ENCODE results near the gene PSMD11.

The PSMD11 gene

DNA sequence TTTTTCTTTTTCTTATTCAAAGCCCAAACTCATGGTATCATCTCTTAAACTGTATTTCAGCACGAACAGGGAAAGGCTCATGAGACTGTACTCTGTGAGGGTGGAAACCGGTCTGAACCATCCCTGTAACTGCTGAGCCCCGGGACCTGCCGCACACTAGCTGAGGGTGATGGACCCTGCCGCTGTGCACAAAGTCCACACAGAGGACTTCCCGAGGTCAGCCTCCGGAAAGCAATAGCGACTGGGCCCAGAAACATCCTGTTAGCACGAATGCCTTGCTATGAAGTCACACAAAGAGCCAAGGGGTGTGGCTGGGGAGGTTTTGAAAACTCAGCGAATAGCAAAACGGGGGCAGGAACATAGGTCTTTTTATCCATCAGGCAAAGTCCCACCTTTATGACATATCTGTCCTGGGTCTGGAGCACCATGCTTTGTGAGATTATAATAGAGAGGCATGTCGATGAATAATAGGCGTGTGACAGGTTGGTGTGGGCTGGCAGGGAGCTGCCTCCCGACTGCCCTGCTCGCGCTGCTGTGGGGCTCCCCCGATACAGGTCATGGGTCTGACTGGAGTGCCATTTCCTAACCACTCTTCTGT lies 75.9 kb downstream of the PSMD11 start:
- TF ChIP-seq POLR2AphosphoS5 (IDR thresholded peaks at IDR 0.05; ENCODE audit: low read depth, low read length): no peak
- no peak for TF ChIP-seq FOXP2 (optimal IDR thresholded peaks at IDR 0.05; ENCODE audit: borderline replicate concordance, extremely low read depth, extremely low read length, insufficient read depth)
- TF ChIP-seq, protein P1, sequence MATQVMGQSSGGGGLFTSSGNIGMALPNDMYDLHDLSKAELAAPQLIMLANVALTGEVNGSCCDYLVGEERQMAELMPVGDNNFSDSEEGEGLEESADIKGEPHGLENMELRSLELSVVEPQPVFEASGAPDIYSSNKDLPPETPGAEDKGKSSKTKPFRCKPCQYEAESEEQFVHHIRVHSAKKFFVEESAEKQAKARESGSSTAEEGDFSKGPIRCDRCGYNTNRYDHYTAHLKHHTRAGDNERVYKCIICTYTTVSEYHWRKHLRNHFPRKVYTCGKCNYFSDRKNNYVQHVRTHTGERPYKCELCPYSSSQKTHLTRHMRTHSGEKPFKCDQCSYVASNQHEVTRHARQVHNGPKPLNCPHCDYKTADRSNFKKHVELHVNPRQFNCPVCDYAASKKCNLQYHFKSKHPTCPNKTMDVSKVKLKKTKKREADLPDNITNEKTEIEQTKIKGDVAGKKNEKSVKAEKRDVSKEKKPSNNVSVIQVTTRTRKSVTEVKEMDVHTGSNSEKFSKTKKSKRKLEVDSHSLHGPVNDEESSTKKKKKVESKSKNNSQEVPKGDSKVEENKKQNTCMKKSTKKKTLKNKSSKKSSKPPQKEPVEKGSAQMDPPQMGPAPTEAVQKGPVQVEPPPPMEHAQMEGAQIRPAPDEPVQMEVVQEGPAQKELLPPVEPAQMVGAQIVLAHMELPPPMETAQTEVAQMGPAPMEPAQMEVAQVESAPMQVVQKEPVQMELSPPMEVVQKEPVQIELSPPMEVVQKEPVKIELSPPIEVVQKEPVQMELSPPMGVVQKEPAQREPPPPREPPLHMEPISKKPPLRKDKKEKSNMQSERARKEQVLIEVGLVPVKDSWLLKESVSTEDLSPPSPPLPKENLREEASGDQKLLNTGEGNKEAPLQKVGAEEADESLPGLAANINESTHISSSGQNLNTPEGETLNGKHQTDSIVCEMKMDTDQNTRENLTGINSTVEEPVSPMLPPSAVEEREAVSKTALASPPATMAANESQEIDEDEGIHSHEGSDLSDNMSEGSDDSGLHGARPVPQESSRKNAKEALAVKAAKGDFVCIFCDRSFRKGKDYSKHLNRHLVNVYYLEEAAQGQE (IDR thresholded peaks at IDR 0.05; ENCODE audit: insufficient read depth in 1 of 2, low read depth in 2 of 2, low read length in 2 of 2): no peak
- TF ChIP-seq TAF1 (IDR thresholded peaks at IDR 0.05; ENCODE audit: borderline replicate concordance, insufficient read depth, low read length): no peak
- no peak for TF ChIP-seq SIN3A (IDR thresholded peaks at IDR 0.05; ENCODE audit: borderline replicate concordance, insufficient read depth, low read length)

DNA sequence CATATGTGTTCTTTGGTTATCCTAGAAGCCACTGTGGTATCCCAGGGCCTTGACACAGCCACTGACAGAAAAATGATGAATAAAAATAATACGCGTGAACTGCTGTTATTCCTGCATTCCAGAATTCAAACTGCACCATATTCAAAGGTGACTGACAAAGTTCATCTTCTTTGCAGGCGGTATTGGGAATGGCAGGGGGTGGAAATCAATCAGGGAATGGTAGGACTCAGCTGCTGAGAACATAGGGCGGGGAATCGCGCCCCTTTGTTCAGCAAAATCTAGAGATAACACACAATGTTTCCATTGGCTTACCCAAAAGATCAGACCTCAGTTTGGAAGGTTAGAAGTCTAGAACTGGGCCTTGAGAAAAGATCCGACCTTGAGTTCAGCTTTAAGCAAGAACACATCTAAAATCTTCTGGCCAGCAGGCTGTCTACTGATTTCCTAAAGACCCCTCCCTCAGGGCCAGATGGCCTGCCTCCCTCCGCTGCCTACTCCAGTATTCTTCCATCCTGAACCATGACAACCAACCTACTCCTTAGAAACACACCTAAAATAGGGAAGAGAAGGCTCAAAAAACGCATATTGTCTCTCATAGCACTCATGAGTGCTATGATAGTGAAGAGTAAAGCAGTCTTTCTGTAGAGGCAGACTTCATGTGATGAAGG lies 76.6 kb downstream of the PSMD11 start:
- TF ChIP-seq FOXP2 (optimal IDR thresholded peaks at IDR 0.05; ENCODE audit: borderline replicate concordance, extremely low read depth, extremely low read length, insufficient read depth): no peak

DNA sequence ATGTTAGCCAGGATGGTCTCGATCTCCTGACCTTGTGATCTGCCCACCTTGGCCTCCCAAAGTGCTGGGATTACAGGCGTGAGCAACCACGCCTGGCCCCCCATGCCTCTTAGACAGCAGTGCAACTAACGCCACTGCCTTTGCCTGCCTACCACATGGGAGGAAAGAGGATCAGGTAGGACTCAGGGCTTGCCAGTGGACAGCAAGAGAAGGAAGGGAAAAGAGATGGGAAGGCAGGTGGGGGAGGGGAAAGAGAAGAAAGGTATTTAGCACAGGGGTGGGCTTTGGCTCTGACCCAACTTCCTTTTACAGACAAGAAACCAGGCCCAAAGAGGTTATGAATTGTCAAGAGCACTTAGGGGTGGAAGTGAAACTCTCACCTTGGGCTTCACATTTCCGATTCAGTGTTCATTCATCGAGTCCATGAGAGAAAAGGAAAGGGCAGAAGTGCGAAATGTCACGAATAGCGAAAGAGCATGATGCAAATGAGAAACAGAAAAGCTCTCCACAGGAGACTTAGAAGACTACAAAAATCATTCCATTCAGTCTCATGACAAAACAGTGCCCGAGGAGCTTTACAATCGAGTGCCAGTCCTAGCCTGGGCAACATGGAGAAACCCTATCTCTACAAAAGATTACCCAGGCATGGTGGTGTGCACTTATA lies 78.8 kb downstream of the PSMD11 start:
- TF ChIP-seq SIN3A (IDR thresholded peaks at IDR 0.05; ENCODE audit: borderline replicate concordance, insufficient read depth, low read length) (no peak), FOXP2 (optimal IDR thresholded peaks at IDR 0.05; ENCODE audit: borderline replicate concordance, extremely low read depth, extremely low read length, insufficient read depth) (no peak), TAF1 (IDR thresholded peaks at IDR 0.05; ENCODE audit: borderline replicate concordance, insufficient read depth, low read length) (no peak), POLR2AphosphoS5 (IDR thresholded peaks at IDR 0.05; ENCODE audit: low read depth, low read length) (no peak)
- TF ChIP-seq, protein P1 (IDR thresholded peaks at IDR 0.05; ENCODE audit: insufficient read depth in 1 of 2, low read depth in 2 of 2, low read length in 2 of 2): no peak

DNA sequence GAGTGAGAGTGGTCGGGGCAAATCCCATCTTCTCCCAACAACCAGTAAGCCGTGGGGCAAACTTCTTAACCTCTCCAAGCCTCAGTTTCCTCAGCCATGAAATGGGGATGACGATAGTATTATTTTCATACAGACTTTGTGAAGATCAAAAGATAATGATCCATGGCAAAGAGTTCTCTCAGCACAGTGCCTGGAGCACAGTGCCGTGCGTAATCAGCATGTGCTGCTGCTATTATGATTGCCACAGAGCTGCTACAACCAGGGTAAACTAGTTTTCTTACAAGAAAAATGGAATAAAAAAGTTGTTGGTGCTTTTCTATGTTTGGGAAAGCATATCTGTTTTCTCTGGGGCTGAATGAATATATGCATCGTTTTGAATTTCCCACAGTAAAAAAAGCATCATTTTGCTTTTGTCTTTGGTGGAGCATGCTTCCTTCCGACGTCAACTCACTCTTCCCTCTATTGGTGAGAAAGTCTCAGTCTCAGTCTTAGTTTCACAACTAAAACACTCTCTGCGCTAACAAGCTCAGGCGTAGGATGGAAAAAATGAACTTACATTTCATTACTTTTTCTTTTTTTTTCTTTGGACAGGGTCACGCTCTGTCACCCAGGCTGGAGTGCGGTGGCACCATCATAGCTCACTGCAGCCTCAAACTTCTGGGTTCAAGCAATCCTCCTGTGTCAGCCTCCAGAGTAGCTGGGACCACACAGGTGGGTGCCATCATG lies 79.7 kb downstream of the PSMD11 start:
- TF ChIP-seq, protein P1 (IDR thresholded peaks at IDR 0.05; ENCODE audit: insufficient read depth in 1 of 2, low read depth in 2 of 2, low read length in 2 of 2): no peak
- no peak for TF ChIP-seq POLR2AphosphoS5 (IDR thresholded peaks at IDR 0.05; ENCODE audit: low read depth, low read length)

DNA sequence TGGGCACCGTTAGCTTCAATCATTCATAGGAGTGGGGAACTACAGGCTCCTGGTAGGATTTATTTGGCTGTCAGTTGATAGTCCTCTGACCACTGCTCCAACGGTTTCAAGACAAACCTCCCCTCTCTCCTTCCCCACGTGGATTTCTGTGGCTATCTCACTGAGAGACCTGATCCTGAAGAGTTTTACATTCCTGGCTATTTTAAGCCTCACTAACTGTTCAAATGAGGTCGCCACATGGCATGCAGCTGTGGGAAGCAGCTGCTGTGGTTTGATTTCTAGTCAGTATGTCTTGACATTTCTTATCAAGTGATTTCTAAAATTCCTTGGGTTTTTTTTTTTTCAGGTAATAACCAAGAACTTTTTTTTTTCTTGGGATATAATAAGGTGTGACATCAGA lies 80.8 kb downstream of the PSMD11 start:
- TF ChIP-seq, protein P1 (IDR thresholded peaks at IDR 0.05; ENCODE audit: insufficient read depth in 1 of 2, low read depth in 2 of 2, low read length in 2 of 2): no peak
- no peak for TF ChIP-seq TAF1 (IDR thresholded peaks at IDR 0.05; ENCODE audit: borderline replicate concordance, insufficient read depth, low read length)
- TF ChIP-seq POLR2AphosphoS5 (IDR thresholded peaks at IDR 0.05; ENCODE audit: low read depth, low read length): no peak
- TF ChIP-seq FOXP2 (optimal IDR thresholded peaks at IDR 0.05; ENCODE audit: borderline replicate concordance, extremely low read depth, extremely low read length, insufficient read depth): no peak
- TF ChIP-seq SIN3A (IDR thresholded peaks at IDR 0.05; ENCODE audit: borderline replicate concordance, insufficient read depth, low read length): no peak

Data from PFSK-1 (cell line).